ENCODE data around the gene COL11A2.

Gene COL11A2

DNA sequence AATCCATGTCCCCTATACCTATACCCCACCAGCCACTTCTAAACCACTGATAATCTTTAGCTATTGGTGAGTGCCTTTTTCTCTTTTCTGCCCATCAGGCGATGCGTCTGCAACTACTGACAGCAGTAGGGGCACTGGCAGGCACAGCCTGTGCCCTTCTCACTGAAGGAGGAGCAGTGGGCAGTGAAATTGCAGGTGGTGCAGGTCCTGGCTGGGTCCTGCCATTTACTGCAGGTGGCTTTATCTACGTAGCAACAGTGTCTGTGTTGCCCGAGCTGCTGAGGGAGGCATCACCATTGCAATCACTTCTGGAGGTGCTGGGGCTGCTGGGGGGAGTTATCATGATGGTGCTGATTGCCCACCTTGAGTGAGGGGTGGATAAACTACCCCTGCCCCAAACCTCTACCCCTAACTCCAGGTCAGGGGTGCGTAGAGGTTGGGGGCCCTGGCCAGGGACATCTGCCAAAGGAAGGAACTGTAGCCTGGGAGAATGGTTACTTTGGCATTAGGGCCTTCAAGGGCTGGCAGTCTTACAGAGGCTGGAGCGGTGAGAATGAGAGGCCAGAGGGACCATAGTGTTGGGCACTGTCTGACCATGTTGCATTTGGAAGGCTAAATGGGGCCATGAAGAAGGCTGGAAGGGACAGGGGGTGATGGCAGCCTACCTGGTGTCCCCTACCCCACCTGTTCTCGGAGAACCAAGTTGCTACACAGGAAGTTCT lies 11.3 kb upstream of the COL11A2 start:
- DNase-seq (ENCODE audit: low spot score): no peak
- TF ChIP-seq, protein P1, sequence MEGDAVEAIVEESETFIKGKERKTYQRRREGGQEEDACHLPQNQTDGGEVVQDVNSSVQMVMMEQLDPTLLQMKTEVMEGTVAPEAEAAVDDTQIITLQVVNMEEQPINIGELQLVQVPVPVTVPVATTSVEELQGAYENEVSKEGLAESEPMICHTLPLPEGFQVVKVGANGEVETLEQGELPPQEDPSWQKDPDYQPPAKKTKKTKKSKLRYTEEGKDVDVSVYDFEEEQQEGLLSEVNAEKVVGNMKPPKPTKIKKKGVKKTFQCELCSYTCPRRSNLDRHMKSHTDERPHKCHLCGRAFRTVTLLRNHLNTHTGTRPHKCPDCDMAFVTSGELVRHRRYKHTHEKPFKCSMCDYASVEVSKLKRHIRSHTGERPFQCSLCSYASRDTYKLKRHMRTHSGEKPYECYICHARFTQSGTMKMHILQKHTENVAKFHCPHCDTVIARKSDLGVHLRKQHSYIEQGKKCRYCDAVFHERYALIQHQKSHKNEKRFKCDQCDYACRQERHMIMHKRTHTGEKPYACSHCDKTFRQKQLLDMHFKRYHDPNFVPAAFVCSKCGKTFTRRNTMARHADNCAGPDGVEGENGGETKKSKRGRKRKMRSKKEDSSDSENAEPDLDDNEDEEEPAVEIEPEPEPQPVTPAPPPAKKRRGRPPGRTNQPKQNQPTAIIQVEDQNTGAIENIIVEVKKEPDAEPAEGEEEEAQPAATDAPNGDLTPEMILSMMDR (IDR thresholded peaks at IDR 0.05; ENCODE audit: extremely low read depth, insufficient read depth, missing control alignments): no peak
- in situ Hi-C loops (cut with MboI; ENCODE audit: low pct_unique_long_range_greater_than_20kb, low sequenced_read_pairs, unreplicated experiment): no loop called here

DNA sequence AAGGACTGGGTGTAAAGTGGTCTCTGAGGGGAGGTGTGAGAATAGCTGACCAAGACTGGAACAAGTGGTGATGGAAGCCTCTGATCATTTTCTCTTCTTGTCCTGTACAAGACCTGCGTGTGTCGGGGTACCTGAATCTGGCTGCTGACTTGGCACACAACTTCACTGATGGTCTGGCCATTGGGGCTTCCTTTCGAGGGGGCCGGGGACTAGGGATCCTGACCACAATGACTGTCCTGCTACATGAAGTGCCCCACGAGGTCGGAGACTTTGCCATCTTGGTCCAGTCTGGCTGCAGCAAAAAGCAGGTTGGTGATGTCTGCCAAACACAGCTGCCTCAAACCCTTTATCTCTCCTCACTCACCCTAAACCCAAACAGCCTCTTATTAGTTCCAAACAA lies 10.5 kb upstream of the COL11A2 start:
- TF ChIP-seq, protein P1 (IDR thresholded peaks at IDR 0.05; ENCODE audit: extremely low read depth, insufficient read depth, missing control alignments): no peak
- no peak for DNase-seq (ENCODE audit: low spot score)
- in situ Hi-C loops (cut with MboI; ENCODE audit: low pct_unique_long_range_greater_than_20kb, low sequenced_read_pairs, unreplicated experiment): no loop called here

DNA sequence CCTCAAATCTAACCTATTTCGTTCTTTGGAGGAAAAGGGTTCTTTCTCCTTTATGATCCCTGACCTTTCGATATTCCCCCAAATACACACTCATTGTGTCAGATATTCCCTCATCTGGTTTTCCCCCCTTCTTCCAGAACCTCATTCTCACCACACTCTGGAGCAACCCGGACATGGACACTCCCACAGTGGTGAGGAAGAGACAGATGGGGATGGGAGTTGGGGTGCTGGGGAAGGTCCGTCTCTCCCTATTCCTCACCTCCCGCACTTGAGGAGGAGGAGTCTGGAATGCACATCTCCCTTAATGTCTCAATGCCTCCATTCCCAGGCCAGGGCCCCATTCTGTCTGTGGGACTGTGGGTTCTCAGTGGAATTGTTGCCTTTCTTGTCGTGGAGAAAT lies 9.7 kb upstream of the COL11A2 start:
- DNase-seq (ENCODE audit: low spot score): no peak

DNA sequence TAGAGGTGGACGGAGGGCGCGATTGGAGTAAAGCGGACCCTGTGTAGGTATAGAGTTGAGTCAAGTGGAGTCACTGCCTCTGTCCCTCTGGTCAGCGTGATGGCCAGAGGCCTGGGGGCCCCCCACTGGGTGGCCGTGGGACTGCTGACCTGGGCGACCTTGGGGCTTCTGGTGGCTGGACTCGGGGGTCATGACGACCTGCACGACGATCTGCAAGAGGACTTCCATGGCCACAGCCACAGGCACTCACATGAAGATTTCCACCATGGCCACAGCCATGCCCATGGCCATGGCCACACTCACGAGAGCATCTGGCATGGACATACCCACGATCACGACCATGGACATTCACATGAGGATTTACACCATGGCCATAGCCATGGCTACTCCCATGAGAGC lies 8.9 kb upstream of the COL11A2 start:
- in situ Hi-C loops (cut with MboI; ENCODE audit: low pct_unique_long_range_greater_than_20kb, low sequenced_read_pairs, unreplicated experiment): no loop called here
- no peak for DNase-seq (ENCODE audit: low spot score)
- TF ChIP-seq, protein P1 (IDR thresholded peaks at IDR 0.05; ENCODE audit: extremely low read depth, insufficient read depth, missing control alignments): peak; percentile 15

More for the DNA sequence above, 9.7 kb upstream of the COL11A2 start:
- TF ChIP-seq, protein P1 (IDR thresholded peaks at IDR 0.05; ENCODE audit: extremely low read depth, insufficient read depth, missing control alignments): no peak
- in situ Hi-C loops (cut with MboI; ENCODE audit: low pct_unique_long_range_greater_than_20kb, low sequenced_read_pairs, unreplicated experiment): no loop called here

DNA sequence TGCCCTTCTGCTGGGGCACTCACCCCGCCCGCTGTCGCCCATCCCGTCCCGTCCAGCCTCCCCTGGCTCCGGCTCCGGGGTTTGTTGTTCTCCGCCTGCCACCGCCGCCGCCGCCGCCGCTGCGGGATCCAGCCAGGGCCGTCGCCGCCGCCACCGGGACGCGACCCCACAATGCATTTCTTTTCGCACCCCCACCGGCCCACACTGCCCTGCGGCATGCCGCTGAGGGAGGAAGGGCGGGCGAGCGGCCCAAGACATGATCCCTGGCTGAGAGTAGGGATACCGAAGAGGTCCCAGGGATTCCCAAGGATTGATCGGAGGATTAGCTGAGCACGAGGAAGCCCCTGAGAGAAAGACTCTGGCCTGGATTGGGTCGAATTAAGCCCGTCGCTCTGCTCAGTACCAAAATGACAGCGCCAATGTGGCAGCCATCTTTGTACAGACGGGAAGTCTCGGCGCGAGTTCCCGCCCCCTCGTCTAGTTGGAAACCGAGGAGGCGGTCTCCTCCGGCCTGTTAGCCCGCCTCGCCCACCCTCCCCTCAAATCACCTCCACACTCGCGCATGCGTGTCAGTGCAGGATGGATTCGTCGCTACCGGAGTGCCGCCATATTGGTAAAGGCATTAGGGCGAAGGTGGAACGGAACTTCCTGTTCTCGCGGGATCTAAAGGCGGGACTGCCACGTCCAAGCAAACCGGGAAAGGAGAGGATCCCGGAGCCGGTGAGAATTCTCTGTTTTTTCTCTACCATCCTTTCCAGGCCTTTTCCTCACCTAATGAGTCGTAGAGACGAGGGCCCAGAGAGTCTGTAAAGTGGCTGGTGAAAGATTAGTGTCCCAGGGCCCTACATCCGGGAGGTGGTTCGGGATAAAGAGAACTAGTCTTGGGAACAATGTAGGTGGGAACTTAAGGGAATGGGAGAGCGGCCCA lies 8.2 kb upstream of the COL11A2 start, which contains the start of the genes RXRB and SLC39A7:
RXRB (minus strand) TSS at position 447 of the 928 bp plus-strand sequence; CDS start at position 258, 189 bp downstream.
SLC39A7 (plus strand) TSS at position 649 of the 928 bp plus-strand sequence. CDS start 379 bp downstream, outside the sequence.
- TF ChIP-seq, protein P1 (IDR thresholded peaks at IDR 0.05; ENCODE audit: extremely low read depth, insufficient read depth, missing control alignments): no peak
- in situ Hi-C loops (cut with MboI; ENCODE audit: low pct_unique_long_range_greater_than_20kb, low sequenced_read_pairs, unreplicated experiment): no loop called here
- DNase-seq (ENCODE audit: low spot score): peak; percentile 99

DNA sequence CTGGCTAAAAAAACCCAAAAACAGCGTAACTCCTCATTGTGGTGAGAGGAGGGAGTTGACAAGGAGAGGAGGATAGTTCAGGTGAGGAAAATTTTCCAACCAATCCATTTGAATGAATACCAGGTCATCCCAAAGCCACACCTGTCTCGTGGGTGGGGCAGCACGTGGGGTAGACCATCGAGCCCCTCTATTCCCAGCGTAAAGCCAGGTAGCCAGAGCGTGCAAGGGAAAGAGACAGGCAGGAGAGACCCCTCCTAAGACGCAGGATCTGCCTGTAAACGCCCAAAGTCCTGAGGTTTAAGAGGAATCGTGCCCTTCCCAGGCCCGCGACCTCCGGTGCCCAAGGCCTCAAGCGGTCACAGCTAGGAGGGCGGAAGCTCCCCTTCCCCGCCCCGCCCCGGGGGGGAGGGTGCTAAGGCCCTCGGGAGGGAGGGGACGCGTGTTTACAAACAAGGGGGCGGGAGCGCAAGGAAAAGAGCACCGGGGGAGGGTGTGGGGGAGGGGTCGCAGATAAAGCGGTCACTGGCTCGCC lies 7.5 kb upstream of the COL11A2 start:
- peak; percentile 86 for DNase-seq (ENCODE audit: low spot score)
- TF ChIP-seq, protein P1 (IDR thresholded peaks at IDR 0.05; ENCODE audit: extremely low read depth, insufficient read depth, missing control alignments): no peak
- in situ Hi-C loops (cut with MboI; ENCODE audit: low pct_unique_long_range_greater_than_20kb, low sequenced_read_pairs, unreplicated experiment): no loop called here
